Thyroid gland (tissue), 4 donors: ENCODE results near the gene SCN2A.

Source experiments
- POLR2A ChIP-seq, 2 donors: fragments of 450-650 bp; IDR thresholded peaks; one replicate each; pipeline ENCODE4 v1.6.1; 2017; ENCODE audit warnings: antibody characterized with exemption in 2 of 2, mild to moderate bottlenecking in 2 of 2, moderate library complexity in 1 of 2
- TF ChIP-seq, protein P1 (sequence below), 6 experiments: fragments of 200-600 bp in 3 of 6; fragments of 450-650 bp in 3 of 6; sonication (generic) in 3 of 6; IDR thresholded peaks; one replicate each; pipeline ENCODE4 v1.5.1; 2016 to 2019; ENCODE audit warnings: antibody characterized with exemption in 6 of 6, mild to moderate bottlenecking in 2 of 6, inconsistent platforms in 1 of 6, moderate library complexity in 1 of 6

- TF ChIP-seq, protein P1, sequence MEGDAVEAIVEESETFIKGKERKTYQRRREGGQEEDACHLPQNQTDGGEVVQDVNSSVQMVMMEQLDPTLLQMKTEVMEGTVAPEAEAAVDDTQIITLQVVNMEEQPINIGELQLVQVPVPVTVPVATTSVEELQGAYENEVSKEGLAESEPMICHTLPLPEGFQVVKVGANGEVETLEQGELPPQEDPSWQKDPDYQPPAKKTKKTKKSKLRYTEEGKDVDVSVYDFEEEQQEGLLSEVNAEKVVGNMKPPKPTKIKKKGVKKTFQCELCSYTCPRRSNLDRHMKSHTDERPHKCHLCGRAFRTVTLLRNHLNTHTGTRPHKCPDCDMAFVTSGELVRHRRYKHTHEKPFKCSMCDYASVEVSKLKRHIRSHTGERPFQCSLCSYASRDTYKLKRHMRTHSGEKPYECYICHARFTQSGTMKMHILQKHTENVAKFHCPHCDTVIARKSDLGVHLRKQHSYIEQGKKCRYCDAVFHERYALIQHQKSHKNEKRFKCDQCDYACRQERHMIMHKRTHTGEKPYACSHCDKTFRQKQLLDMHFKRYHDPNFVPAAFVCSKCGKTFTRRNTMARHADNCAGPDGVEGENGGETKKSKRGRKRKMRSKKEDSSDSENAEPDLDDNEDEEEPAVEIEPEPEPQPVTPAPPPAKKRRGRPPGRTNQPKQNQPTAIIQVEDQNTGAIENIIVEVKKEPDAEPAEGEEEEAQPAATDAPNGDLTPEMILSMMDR (IDR thresholded peaks at IDR 0.05), result no peak
- TF ChIP-seq POLR2A (IDR thresholded peaks at IDR 0.05), result no peak
These were observed 11.6 kb upstream of the SCN2A start for GRCh38 chr2:165227571-165227970.
